CD4-positive, alpha-beta T cell (primary cell): ENCODE data around the gene TMEM183A. TPM values are rescaled to one million over a fixed set of nuclear protein-coding genes. Genes with fewer than 3 reads are reported as not detected.
A peak's percentile ranks its signal among the peaks of the same experiment; 100 is the strongest.

ENCODE experiments used
- ATAC-seq: fragments of 200-7000 bp; cut with Tn5 transposase; one replicate; pipeline ENCODE4 v1.10.0; 2022; ENCODE audit warnings: mild to moderate bottlenecking; ENCODE audit not compliant: poor library complexity
- CTCF ChIA-PET: fragments of 350-600 bp; sonication (Branson Sonifier 250); formaldehyde crosslinking; loops from one replicate; lab custom pipeline; 2021; ENCODE audit warnings: antibody characterized with exemption, inconsistent platforms; lab: Charles Lee
- POLR2A ChIA-PET: fragments of 350-600 bp; sonication (Branson Sonifier 250); formaldehyde crosslinking; loops from one replicate; lab custom pipeline; 2021; ENCODE audit warnings: antibody characterized with exemption, inconsistent platforms; lab: Charles Lee
- DNase-seq, 14 experiments: peaks; one replicate each; pipeline ENCODE4 v3.0.0-alpha.2; 2013 to 2020; ENCODE audit warnings: mixed read lengths in 2 of 14
- H3K27ac ChIP-seq, 2 donors: one replicate each; pipeline versions ENCODE4 v1.5.1 to v1.7.0; 2013; ENCODE audit warnings: low read length in 2 of 2, low read depth in 1 of 2, mild to moderate bottlenecking in 1 of 2
- H3K27me3 ChIP-seq, 2 experiments: 1 replicate in 1 of 2; 2 replicates in 1 of 2; pipeline versions ENCODE4 v1.6.1 to v1.7.0; 2013; ENCODE audit warnings: low read length in 2 of 2, control low read depth in 1 of 2, mild to moderate bottlenecking in 1 of 2, moderate library complexity in 1 of 2; ENCODE audit not compliant: insufficient read depth in 2 of 2, control insufficient read depth in 1 of 2
- H3K36me3 ChIP-seq: one replicate; pipeline ENCODE4 v1.6.1; 2013; ENCODE audit warnings: low read length, control low read depth; ENCODE audit not compliant: insufficient read depth
- H3K4me1 ChIP-seq: one replicate; pipeline ENCODE4 v1.6.1; 2013; ENCODE audit warnings: low read length, control low read depth; ENCODE audit not compliant: insufficient read depth
- H3K4me3 ChIP-seq: one replicate; pipeline ENCODE4 v1.5.1; 2013; ENCODE audit warnings: mild to moderate bottlenecking, low read length, moderate library complexity
- H3K9me3 ChIP-seq, 2 experiments: 1 replicate in 1 of 2; 2 replicates in 1 of 2; pipeline versions ENCODE4 v1.6.1 to v1.7.0; 2013; ENCODE audit warnings: low read length in 2 of 2, mild to moderate bottlenecking in 2 of 2, control low read depth in 1 of 2, moderate library complexity in 1 of 2; ENCODE audit not compliant: control insufficient read depth in 1 of 2, insufficient read depth in 1 of 2
- H3K27ac Mint-ChIP-seq: one replicate; pipeline ENCODE4 v1.8.0; 2020; ENCODE audit warnings: mixed read lengths
- H3K27me3 Mint-ChIP-seq: one replicate; pipeline ENCODE4 v1.8.0; 2021; ENCODE audit warnings: mixed read lengths
- H3K36me3 Mint-ChIP-seq: one replicate; pipeline ENCODE4 v1.8.0; 2021; ENCODE audit warnings: low read depth, mixed read lengths
- H3K4me1 Mint-ChIP-seq: one replicate; pipeline ENCODE4 v1.8.0; 2021; ENCODE audit warnings: low read depth, mixed read lengths
- H3K4me3 Mint-ChIP-seq: one replicate; pipeline ENCODE4 v1.8.0; 2020; ENCODE audit warnings: mild to moderate bottlenecking, mixed read lengths
- H3K9me3 Mint-ChIP-seq: one replicate; pipeline ENCODE4 v1.8.0; 2020; ENCODE audit warnings: mixed read lengths
- intact Hi-C, 2 experiments: fragments of 100-400 bp; cut with DNase I in 1 of 2; cut with micrococcal nuclease in 1 of 2; formaldehyde crosslinking; loops; one replicate each; pipeline versions ENCODE4 v1.15.1 to v1.9.0; 2023 to 2025; cut with DNase I, micrococcal nuclease
- total RNA-seq, 174 experiments: library from RNA in 2 of 174; stranded (reverse) in 2 of 174; gene quantifications; one replicate each; pipeline ENCODE4 v1.2.3 and lab custom pipeline; 2021 to 2026
- TF ChIP-seq, protein P1 (sequence below): fragments of 200-600 bp; IDR thresholded peaks from one replicate; pipeline ENCODE4 v1.8.0; 2022; ENCODE audit warnings: antibody characterized with exemption, mild to moderate bottlenecking

The TMEM183A gene
- total RNA-seq, 2 experiments from 2014 or later: 187 to 194 TPM

DNA sequence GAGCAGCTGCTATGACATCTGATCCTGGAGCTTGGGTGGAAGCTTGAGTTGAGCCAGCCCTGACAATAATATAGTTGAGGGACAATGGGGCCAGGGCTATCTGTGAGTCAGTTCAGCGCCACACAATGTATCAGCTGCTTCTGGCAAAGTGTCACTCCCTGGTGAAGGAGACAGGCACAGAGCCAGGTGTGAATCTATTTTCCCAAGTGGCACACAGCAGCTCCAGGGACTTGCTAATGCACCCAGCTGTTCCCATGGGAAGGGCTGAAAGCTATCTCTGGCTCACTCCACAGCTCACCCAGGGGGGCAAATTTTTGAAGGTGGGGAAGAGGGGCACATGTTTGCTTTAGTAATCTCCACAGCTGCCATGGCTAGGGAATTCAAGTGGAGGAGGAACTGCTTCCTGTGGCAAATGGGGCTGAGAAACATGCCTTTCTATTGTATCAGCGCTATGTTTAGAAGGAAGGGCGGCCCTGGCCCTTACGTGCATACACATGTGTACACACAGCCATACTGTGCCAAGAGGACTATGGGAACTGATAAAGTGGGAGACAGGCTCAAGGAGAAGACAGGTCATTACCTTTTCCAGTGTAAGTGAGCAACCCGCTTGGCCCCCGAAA is 42.3 kb upstream of the TMEM183A start:
- DNase-seq (no peak), ATAC-seq (no peak)
- H3K4me3 Mint-ChIP-seq: peak overlapping the region; percentile 74
- peaks cover 17% of the 10 kb centered on the region for H3K36me3 ChIP-seq
- H3K27me3 ChIP-seq: no peaks in the 10 kb centered on the region
- H3K27ac Mint-ChIP-seq: peak overlapping the region; percentile 90
- peaks cover 36% of the 10 kb centered on the region for H3K4me1 ChIP-seq
- peaks cover 27% of the 10 kb centered on the region for H3K4me1 Mint-ChIP-seq
- no peaks in the 10 kb centered on the region for H3K9me3 ChIP-seq
- ChIA-PET CTCF (no interaction called here), POLR2A (no interaction called here)
- no peaks in the 10 kb centered on the region for H3K27me3 Mint-ChIP-seq
- TF ChIP-seq, protein P1, sequence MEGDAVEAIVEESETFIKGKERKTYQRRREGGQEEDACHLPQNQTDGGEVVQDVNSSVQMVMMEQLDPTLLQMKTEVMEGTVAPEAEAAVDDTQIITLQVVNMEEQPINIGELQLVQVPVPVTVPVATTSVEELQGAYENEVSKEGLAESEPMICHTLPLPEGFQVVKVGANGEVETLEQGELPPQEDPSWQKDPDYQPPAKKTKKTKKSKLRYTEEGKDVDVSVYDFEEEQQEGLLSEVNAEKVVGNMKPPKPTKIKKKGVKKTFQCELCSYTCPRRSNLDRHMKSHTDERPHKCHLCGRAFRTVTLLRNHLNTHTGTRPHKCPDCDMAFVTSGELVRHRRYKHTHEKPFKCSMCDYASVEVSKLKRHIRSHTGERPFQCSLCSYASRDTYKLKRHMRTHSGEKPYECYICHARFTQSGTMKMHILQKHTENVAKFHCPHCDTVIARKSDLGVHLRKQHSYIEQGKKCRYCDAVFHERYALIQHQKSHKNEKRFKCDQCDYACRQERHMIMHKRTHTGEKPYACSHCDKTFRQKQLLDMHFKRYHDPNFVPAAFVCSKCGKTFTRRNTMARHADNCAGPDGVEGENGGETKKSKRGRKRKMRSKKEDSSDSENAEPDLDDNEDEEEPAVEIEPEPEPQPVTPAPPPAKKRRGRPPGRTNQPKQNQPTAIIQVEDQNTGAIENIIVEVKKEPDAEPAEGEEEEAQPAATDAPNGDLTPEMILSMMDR: no peak
- peaks cover 40% of the 10 kb centered on the region for H3K36me3 Mint-ChIP-seq
- no peak overlapping the region for H3K4me3 ChIP-seq
- no peaks in the 10 kb centered on the region for H3K9me3 Mint-ChIP-seq
- intact Hi-C loops: no loop called here
- H3K27ac ChIP-seq: no peak overlapping the region

- Mint-ChIP-seq H3K9me3 (no peaks in the 10 kb centered on the region), H3K4me1 (peaks cover 27% of the 10 kb centered on the region), H3K27ac (peak overlapping the region; percentile 90), H3K27me3 (no peaks in the 10 kb centered on the region), H3K4me3 (peak overlapping the region; percentile 87), H3K36me3 (peaks cover 40% of the 10 kb centered on the region)
- Histone ChIP-seq H3K4me1 (peaks cover 36% of the 10 kb centered on the region), H3K9me3 (no peaks in the 10 kb centered on the region), H3K36me3 (peaks cover 17% of the 10 kb centered on the region), H3K27ac (no peak overlapping the region), H3K27me3 (no peaks in the 10 kb centered on the region), H3K4me3 (no peak overlapping the region)
- intact Hi-C loops: no loop called here
- ChIA-PET CTCF (no interaction called here), POLR2A (no interaction called here)
- no peak for DNase-seq
- TF ChIP-seq, protein P1: no peak
- no peak for ATAC-seq
These were observed 41.8 kb upstream of the TMEM183A start for GRCh38 chr1:202965422-202965821.

DNA sequence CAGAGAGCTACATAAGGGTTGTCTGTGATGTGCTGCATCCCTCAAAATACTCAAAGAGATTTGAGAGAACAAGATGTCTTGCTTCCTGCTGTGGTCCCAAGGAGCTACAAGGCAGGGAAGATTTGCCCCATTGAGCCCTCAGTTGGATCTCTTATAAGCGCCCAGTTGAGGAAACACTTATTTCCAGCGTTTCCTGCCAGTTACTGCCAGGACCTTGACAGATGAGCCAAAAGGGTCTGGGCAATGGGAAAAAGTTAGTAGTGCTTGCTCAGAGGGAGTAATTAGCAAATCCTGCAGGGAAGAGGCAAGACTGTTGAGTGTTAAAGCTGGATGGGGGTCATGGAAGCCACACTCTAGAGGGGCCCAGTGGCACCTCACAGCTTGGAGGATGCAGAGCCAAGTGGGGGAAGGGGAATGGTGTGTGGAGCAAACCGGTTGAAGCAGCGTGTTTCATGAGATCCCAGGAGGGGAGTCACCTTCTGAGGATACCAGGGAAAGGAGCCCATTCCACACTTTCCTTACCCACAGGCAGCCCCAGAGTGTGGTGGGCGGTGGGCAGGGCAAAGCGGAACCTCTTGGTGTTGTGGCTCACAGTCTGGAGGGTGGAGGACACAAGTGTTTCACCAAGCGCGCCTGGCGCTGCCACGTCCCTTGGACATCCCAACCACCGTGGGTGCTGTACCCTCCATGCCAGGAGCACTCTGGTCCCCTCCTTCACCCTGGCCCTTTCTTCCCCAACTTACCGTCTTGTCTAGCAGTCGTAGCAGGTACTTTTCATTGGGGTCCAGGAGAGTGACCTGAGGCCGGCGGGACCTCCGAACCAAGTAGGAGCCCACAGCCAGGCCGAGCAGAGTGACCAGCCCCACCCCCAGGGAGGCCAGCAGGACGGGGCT is 40.9 kb upstream of the TMEM183A start:
- no peaks in the 10 kb centered on the region for H3K9me3 ChIP-seq
- H3K4me1 ChIP-seq: peaks cover 36% of the 10 kb centered on the region
- ATAC-seq (no peak), DNase-seq (peak in 2 of 14 experiments; percentile 3 to 38)
- peaks cover 27% of the 10 kb centered on the region for H3K4me1 Mint-ChIP-seq
- POLR2A ChIA-PET: interaction anchor here (2.3 to 2.7 kb wide), 4 partner anchors 12 to 78 kb away, joined by 6 to 14 read pairs (median 10); partner anchors contain the start of genes KLHL12, RABIF and TMEM183A
- CTCF ChIA-PET: no interaction called here
- TF ChIP-seq, protein P1: no peak
- H3K27ac ChIP-seq: peak overlapping the region; percentile 80 to 91
- peak overlapping the region; percentile 87 for H3K4me3 Mint-ChIP-seq
- H3K9me3 Mint-ChIP-seq: no peaks in the 10 kb centered on the region
- H3K27me3 ChIP-seq: no peaks in the 10 kb centered on the region
- peaks cover 40% of the 10 kb centered on the region for H3K36me3 Mint-ChIP-seq
- peak overlapping the region; percentile 94 for H3K4me3 ChIP-seq
- intact Hi-C loops: loop anchor here in 1 of 2 experiments (1.0 to 2.0 kb wide), 3 partner anchors 8 to 155 kb away; partner anchors contain the start of genes ADIPOR1, PCAT6 and RABIF
- no peaks in the 10 kb centered on the region for H3K27me3 Mint-ChIP-seq
- H3K36me3 ChIP-seq: peaks cover 17% of the 10 kb centered on the region
- H3K27ac Mint-ChIP-seq: peak overlapping the region; percentile 90
